Dermis microvascular lymphatic vessel endothelial cell (primary cell): ENCODE measurements around the gene ZCCHC9. TPM values are rescaled to one million over a fixed set of nuclear protein-coding genes. Genes with fewer than 3 reads are reported as not detected.
"Not testable (repeated sequence)": the region's sequence is repeated elsewhere in the genome, so short reads cannot be mapped to it uniquely, and the experiment has no call there.

ENCODE experiments used
- DNase-seq, 2 donors: peaks; one replicate each; pipeline versions ENCODE4 v3.0.0 to v3.0.0-alpha.2; 2010; ENCODE audit warnings: low read depth in 2 of 2
- total RNA-seq: library from RNA; depleted of rRNA; stranded (reverse); fragments of >200 nt; gene quantifications from 2 replicates; pipeline ENCODE4 v1.2.1, GENCODE V29; 2014

Gene ZCCHC9, protein sequence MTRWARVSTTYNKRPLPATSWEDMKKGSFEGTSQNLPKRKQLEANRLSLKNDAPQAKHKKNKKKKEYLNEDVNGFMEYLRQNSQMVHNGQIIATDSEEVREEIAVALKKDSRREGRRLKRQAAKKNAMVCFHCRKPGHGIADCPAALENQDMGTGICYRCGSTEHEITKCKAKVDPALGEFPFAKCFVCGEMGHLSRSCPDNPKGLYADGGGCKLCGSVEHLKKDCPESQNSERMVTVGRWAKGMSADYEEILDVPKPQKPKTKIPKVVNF
- 11.6 and 13.4 TPM in 2 replicates for total RNA-seq

DNA sequence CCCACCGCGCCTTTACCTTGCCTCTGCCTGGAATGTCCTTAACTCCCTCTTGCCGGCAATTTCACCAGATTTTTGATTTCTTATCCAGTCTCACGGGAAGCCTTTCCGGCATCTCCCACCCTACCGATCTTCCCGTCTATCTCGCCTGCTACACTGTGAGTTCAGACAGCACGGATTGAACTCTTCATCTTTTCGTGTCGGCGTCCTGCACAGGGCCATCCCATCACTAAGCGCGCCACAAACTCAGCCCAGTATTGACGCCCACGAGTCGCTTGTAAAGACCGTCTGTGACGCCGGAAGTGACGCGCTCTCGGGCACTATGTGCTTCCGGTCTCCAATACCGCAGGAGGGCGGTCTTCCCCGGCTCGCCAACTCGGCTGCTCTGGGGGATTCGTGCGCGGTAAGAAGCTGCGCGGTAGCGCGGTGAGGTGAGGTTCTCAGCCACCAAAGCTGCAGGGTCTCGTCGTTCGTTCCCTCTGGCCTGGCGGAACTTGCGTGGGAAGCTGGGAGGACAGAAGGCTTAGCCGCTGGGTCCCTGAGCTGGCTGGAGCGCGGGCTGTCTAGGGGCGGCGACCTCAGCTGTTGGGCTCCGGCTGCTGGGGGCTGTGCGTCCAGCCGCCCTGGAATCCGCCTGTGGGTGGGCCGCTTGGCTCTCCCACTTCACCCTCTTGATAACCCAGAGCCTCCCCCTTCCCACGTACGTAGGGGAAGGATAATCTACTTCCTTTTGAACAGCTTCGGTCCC lies at the start of gene ZCCHC9:
Gene ZCCHC9, plus strand, starts transcription at position 317 of the 745 bp plus-strand sequence. CDS start 3,171 bp downstream, outside the sequence.
- DNase-seq, result peak; percentile 94 to 98

DNA sequence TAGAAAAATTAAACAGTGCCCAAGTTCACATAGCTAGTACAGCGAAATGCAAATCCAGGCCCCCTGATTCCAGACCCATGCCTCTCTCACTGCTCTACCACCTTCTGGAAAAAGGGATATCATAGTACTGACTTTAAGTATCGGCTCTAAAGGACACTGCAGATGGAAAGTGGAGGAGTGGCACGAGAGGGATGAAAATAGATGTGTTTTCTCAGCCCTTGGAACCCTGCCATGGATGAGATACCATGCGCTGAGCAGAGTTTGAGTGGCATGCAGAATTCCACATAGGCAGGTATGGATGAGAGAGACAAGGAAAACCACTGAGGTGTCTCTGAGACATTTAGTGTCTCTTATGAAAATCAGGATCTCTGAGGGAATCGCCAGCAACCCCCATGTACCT lies 49.5 kb upstream of the ZCCHC9 start:
- DNase-seq, result no peak

DNA sequence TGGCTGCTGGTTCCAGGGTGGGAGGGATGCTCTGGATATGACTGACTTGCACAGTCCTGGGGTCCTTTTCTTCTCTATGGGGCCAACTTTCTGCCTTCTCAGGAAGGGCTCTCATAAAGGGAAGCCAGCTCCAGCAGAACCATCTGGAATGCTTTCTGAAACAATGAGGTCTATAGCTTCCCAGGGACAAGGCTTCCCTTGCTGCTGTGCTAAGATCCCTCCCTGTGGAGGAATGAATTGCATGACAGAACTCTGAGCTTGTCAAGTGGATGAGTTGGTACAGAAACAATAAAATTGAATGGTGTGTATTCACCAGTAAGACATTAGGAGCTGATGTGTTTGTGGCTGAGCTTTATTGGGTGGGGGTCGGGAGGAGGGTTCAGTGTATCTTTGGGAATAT lies 48.5 kb upstream of the ZCCHC9 start:
- DNase-seq, result no peak

DNA sequence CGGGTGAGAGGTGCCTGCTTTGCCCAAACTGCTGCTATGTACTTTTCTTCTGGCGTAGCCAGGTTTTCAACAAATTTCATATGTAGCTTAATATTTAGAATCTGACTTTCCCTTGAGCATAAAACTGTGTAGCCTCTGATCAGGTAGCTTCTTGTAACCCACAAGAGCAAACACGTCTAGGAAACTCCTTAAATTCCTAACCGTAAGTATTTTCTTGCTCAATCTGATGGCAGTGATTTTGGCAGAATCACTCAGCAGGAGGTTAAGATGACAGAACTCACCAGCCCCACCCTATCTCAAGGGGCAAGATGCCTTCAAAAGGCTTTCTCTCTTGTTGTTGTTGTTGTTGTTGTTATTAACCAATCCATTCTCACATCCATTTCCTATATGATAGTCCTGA lies 47.5 kb upstream of the ZCCHC9 start:
- no peak for DNase-seq

DNA sequence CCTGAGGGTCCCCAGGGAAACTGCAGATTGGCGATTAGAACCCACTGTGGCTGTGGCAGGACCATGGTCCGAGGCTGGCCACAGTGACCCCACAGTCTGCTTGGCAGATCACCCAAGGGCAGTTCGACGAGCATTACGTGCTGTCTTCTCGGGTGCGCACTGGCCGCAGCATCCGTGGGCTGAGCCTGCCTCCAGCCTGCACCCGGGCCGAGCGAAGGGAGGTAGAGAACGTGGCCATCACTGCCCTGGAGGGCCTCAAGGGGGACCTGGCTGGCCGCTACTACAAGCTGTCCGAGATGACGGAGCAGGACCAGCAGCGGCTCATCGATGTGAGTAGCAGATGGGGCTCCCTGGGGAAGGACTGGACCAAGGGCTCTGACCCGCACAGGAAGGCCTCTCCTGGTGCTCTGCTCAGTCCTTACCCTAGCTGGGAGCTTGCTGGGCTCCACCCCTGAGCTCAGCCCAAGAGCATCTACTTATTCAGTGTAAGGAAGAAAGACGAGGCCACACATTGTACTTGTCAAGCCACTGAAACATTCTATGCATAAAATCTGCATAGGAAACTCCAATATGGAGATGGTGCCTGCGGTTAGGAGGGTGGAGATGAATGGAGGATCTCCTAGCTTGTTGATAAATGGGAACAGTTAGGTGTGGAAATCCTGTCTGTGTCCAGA lies 46.4 kb upstream of the ZCCHC9 start:
- no peak for DNase-seq

DNA sequence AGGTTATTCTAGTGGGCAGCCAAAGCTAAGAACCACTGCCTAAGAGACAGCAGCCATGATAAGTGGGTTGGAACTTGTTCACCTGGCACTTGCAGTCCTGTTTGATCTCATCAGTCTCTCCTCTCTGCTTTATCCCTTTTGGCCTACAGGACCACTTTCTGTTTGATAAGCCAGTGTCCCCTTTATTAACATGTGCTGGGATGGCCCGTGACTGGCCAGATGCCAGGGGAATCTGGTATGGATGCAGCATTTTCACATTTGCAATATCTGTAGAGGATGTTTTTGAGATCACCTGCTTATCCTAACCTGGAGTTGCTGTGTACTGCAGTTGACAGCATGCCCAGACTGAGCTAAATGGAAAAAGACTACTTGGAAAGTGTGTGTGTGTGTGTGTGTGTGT lies 44.6 kb upstream of the ZCCHC9 start:
- no peak for DNase-seq

DNA sequence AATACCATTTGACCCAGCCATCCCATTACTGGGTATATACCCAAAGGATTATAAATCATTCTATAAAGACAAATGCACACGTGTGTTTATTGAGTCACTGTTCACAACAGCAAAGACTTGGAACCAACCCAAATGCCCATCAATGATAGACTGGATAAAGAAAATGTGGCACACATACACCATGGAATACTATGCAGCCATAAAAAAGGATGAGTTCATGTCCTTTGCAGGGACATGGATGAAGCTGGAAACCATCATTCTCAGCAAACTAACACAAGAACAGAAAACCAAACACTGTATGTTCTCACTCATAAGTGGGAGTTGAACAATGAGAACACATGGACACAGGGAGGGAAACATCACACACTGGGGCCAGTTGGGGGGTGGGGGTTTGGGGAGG lies 38.6 kb upstream of the ZCCHC9 start:
- not testable (repeated sequence) for DNase-seq

DNA sequence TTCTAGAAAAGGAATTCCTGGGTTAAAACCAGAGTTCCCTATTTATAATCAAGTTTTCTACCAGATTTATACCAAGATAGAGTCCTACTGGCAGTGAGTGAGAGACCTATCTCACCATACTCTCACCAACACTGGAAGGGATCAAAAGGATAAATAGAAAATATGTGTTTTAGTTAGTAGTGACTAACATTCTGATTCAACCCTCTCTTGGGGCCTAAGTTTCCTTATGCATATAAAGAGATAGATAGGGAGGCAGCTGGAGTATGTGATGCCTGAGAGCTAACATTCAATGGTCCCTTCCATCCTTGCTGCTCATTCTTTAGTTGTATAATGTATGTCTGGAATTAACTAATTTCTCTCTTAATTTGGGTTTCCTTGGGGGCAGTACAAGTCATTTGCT lies 36.3 kb upstream of the ZCCHC9 start:
- DNase-seq, result no peak

DNA sequence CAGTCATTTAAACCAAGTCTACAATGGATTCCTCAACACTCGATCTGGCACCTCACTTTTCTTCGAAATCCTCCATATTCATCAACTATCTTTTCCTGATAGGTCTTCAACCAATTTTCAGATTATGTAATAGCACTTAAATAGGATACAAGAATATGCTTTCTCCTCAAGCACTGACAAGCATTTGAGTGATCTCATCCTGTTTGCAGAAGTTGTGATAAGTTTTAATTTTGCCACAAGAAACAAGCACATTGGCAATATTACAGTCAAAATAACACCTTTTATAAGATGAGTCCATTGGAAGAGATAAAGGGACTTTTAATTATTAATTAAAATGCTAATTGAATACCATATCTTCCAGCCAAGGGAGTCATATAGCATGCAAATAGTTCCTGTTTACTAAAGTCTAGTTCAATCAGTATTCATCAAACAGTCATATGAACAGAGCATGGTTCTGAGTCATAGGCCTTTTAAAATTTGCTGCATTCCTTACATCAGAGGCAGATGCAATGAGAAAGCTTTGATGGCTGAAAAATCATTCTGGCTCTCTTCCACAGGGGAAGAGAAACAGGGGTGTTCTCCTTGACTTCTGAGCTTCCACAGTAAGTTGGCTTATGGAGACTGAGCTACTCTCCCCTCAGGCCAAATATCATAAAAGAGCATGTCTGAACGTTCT lies 32.7 kb upstream of the ZCCHC9 start:
- DNase-seq, result peak in 1 of 2 donors; percentile 58

DNA sequence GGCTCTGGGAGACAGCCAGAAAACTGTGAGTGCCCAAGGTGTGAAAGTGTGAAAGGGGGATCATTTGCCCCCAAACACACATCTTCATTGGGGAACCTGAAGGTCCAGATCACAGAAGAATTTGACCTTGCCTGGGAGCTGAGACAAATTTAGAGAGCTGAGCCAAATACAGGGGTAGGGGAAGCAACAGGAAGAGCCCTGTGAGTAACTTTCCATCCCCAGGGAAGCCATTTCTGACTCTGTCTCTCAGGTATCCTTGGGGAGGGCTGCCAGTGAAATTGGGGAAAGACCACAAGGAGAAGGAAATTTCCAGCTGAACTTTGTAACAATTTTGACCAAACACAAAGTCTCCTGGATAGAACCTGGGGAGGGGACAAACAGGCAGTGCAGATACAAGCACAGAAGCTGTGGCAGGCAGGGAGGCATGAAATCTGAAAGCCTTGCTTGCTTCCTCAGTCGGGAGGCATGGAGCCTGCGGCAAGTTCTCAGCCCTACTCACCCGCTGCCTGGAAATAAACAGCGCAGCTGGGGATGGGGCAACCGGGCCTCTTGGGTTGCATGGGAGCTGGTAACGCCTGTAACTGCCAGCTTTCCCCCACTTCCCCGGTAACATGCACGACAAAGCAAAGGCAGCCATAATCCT lies 31.5 kb upstream of the ZCCHC9 start:
- no peak for DNase-seq

DNA sequence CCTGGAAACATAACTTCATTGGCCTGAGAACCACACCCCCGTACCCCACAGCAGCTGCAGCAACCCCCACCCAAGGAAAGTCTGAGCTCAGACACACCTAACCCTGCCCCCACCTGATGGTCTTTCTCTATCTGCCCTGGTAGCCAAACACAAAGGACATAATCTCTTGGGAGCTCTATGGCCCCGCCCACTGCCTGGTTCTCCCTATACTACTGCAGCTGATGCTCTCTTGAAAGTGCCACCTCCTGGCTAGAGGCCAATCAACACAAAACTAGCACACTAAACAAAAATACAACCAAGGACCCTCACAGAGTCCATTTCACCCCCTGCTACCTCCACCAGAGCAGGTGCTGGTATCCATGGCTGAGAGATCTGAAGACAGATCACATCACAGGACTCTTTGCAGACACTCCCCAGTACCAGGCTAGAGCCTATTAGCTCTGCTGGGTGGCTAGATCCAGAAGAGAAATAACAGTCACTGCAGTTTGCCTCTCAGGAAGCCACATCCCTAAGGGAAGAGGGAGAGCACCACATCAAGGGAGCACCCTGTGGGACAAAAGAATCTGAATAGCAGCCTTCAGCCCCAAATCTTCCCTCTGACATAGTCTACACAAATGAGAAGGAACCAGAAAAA lies 30.9 kb upstream of the ZCCHC9 start:
- not testable (repeated sequence) for DNase-seq

DNA sequence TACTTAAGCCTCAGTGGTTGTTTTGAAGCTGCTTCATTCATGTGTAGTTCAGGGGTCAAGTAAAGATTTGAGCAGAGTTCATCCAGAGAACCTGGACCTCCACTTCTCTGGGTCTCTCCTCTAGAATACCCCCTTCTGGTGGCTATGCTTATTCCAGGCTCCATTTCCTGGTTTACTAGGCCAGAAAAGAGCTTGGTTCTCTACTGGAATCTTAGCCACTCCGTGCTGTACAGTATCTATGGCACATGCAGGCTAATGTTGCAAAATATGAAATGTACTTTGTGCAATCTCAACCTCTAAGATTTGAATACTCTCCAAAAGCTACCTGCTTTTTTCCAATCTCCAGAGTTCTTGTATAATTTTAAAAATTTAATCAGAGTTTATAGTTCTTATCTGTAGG lies 17.4 kb upstream of the ZCCHC9 start:
- no peak for DNase-seq

DNA sequence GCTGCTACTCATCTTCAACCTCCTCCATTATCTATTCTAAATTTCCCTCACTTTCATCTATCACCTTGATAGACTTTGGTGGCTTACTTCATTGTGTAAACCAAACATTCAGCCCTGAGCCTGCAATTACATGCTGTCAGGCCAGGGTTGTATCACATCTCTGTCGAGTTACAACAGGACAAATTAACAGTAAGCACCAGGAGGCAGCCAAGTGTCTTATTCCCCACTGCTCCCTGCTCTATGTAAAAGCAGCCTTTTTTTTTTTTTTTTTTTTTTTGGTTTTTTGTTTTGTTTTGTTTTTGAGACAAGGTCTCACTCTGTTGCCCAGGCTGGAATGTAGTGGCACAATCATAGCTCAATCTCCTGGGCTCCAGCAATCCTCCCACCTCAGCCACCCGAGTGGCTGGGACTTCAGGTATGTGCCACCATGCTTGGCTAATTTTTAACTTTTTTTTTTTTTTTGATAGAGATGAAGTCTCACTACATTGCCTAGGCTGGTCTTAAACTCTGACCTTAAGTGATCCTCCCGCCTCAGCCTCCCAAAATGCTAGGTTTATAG lies 15.2 kb upstream of the ZCCHC9 start:
- DNase-seq, result no peak

DNA sequence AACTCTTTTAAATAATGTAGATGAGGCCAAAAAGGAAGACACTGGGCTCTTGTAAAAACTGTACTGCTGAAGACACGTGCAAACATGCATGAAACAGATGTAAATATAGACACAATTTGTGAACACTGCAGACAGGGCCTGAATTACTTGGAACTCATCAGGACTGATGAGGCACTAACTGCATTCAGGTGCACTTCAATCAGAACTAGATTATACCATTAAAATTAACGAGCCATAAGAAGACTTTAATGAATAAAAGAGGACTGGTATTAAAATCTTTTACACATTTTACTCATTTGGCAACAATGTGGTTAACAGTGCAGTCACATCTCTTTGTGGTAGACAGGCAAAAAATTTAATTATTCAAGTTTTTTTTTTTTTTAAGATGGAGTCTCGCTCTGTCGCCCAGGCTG lies 13.4 kb upstream of the ZCCHC9 start:
- no peak for DNase-seq

DNA sequence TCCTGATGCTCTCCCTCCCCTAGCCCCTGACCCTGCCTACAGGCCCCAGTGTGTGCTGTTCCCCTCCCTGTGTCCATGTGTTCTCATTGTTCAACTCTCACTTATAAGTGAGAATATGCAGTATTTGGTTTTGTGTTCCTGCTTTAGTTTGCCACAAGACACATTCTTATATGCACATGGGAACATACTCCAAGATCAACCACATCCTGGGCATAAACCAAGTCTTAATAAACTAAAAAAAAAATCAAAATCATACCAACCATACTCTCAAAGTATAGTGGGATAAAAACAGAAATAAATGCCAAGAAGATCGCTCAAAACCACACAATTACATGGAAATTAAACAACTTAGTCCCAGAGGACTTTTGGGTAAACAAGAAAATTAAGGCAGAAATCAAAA lies 11.2 kb upstream of the ZCCHC9 start:
- no peak for DNase-seq

DNA sequence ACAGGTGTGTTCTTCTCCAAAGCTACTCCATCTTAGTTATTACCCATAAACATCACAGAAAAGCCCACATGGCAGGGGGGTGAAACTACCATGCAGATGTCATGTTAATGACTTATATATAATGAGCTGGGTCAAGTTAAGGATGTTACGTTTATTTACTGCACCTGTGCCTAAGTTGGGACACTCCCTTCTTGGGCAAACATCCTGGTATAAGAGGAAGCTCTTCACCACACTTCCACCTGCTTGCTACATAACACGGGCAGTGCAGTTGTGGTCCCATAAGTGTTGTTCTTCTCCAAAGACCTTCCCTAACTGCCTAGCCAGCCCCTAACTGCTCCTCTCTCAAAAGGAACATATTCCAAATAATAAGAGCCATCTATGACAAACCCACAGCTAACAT lies 9.3 kb upstream of the ZCCHC9 start:
- no peak for DNase-seq

DNA sequence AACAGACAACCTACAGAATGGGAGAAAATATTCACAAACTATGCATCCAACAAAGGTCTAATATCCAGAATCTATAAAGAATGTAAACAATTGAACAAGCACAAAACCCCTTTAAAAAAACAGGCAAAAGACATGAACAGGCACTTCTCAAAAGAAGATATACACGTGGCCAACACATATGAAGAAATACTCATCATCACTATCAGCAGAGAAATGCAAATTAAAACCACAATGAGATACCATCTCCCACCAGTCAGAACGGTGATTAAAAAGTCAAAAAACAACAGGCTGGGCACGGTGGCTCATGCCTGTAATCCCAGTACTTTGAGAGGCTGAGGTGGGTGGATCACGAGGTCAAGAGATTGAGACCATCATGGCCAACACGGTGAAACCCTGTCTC lies 7.4 kb upstream of the ZCCHC9 start:
- not testable (repeated sequence) for DNase-seq

DNA sequence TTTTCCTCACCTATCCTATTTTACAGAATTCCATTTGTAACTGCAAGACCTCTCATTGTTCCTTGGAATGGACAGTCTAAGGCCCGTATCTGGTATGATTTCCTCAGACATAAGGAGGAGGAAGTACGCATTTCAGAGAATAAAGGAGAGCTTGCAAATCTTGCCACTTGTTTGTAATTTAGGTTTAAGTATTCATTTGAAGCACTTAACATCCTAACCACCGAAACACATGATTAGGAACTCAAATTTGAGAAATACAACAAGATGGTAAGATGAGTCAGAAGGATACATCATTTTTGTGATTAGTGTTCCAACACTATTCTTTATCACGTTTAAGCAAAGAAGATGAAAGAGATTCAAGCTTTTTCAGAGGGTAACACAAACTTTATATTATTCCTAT lies 3.9 kb upstream of the ZCCHC9 start:
- no peak for DNase-seq

DNA sequence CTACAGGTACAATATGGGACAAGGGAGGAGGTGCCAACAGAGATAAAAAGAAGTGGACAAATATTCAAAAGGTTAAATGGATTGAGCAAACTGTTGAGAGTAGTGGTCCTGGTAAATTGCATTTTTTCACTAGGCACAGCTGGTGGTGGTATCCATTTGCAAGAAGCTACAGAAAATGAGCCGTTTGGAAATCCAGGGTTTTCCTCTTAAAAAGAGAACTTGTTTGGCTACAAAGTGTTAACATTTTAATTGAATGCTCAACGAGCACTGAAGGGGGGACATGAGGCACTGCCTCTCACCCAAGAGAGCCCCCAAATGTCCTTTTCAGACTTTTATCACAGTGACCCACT lies 491 bp upstream of the ZCCHC9 start:
- DNase-seq, result peak in 1 of 2 donors; percentile 1

DNA sequence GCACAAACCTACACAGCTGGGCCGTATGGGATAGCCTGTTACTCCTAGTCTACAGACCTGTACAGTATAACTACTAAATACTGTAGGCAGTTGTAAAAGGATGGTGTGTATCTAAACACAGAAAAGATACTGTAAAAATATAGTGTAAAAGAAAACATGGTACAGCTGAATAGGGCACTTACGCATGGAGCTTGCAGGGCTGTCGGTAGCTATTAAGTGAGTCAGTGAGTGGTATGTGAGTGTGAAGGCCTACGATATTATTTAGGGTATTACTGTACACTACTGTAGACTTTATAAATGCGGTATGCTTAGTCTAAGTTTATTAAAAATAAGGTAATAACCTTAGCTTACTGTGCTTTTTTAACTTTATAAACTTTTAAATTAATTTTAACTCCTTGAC lies 1.2 kb downstream of the ZCCHC9 start:
- no peak for DNase-seq

DNA sequence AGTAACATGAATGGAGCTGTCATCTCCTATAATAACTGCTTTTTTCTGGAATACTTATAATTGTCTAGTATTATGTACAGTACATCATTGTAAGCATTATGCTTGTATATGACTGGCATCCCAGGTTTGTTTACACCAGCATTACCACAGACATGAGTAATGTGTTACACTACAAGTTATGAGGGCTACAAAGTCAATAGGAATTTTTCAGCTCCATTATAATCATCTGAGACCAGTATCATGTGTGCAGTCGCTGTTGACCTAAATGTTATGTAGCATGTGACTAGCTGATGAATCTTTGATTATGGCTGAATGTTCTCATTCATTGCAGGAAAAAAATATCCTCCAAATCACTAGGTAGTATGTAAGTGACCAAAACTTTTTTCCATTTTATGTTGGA lies 2.2 kb downstream of the ZCCHC9 start:
- no peak for DNase-seq
